KMS-11 (cell line): ENCODE data around the gene TSPAN16.

ENCODE experiments used
- H2AFZ ChIP-seq: fragments of 200-600 bp; sonication (generic); 2 replicates; pipeline ENCODE4 v1.6.1; 2016; ENCODE audit warnings: antibody characterized with exemption, mixed run types, low read depth
- H3K27ac ChIP-seq: fragments of 200-600 bp; sonication (generic); 2 replicates; pipeline ENCODE4 v1.6.1; 2016; ENCODE audit warnings: mild to moderate bottlenecking, mixed run types
- H3K27me3 ChIP-seq: fragments of 200-600 bp; sonication (generic); 2 replicates; pipeline ENCODE4 v1.6.1; 2017; ENCODE audit warnings: mild to moderate bottlenecking, low read depth, mixed run types, moderate library complexity; ENCODE audit not compliant: insufficient read depth
- H3K36me3 ChIP-seq: fragments of 200-600 bp; sonication (generic); 2 replicates; pipeline ENCODE4 v1.6.1; 2017; ENCODE audit warnings: mild to moderate bottlenecking, mixed run types; ENCODE audit not compliant: insufficient read depth
- H3K4me1 ChIP-seq: fragments of 200-600 bp; sonication (generic); 2 replicates; pipeline ENCODE4 v1.6.1; 2016; ENCODE audit warnings: mild to moderate bottlenecking, low read depth, mixed run types; ENCODE audit not compliant: poor library complexity, severe bottlenecking
- H3K4me2 ChIP-seq: fragments of 200-600 bp; sonication (generic); 2 replicates; pipeline ENCODE4 v1.7.0; 2016; ENCODE audit warnings: mild to moderate bottlenecking, mixed run types
- H3K4me3 ChIP-seq: fragments of 200-600 bp; sonication (generic); IDR thresholded peaks from 2 replicates; pipeline ENCODE4 v1.6.1; 2017; ENCODE audit warnings: low read depth, low read length, mixed read lengths; ENCODE audit not compliant: insufficient read depth
- H3K79me2 ChIP-seq: fragments of 200-600 bp; sonication (generic); 2 replicates; pipeline ENCODE4 v1.6.1; 2016; ENCODE audit warnings: low read depth, mixed run types; ENCODE audit not compliant: insufficient read depth
- H3K9ac ChIP-seq: fragments of 200-600 bp; sonication (generic); 2 replicates; pipeline ENCODE4 v1.6.1; 2016; ENCODE audit warnings: mild to moderate bottlenecking, mixed run types
- H4K20me1 ChIP-seq: fragments of 200-600 bp; sonication (generic); 2 replicates; pipeline ENCODE4 v1.6.1; 2016; ENCODE audit warnings: mild to moderate bottlenecking, mixed run types; ENCODE audit not compliant: insufficient read depth
- CTCF ChIP-seq: fragments of 200-600 bp; sonication (generic); conservative IDR thresholded peaks from 2 replicates; pipeline ENCODE4 v1.6.1; 2017; ENCODE audit warnings: low read depth, mild to moderate bottlenecking, antibody characterized with exemption, low read length, moderate library complexity, mixed read lengths

TSPAN16 gene

GRCh38 chr19:11286312-11286974 is 9.5 kb upstream of the TSPAN16 start:
- H4K20me1 ChIP-seq: no peaks in the 10 kb centered on the region
- H3K4me2 ChIP-seq: no peak overlapping the region
- H3K9ac ChIP-seq: no peak overlapping the region
- no peak for TF ChIP-seq CTCF
- H3K27me3 ChIP-seq: peaks cover 69% of the 10 kb centered on the region
- no peak overlapping the region for H3K4me3 ChIP-seq
- no peak overlapping the region for H2AFZ ChIP-seq
- H3K79me2 ChIP-seq: no peaks in the 10 kb centered on the region
- no peak overlapping the region for H3K27ac ChIP-seq
- no peaks in the 10 kb centered on the region for H3K36me3 ChIP-seq
- no peaks in the 10 kb centered on the region for H3K4me1 ChIP-seq

DNA sequence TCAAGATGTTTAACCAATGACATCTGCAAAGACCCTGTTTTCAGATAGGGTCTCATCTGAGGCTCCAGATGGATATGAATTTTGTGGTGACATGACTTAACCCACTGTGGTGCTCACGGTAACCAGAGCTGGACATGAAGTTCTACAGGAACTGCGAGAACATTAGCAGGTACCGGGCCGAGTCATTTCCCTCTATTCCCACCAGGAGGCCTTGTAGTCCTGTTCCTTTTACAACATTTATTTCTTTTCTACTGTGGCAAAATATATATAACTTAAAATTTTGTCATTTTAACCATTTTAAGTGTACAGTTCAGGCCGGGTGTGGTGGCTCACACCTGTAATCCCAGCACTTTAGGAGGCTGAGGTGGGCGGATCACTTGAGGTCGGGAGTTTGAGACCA is 7.6 kb upstream of the TSPAN16 start:
- no peaks in the 10 kb centered on the region for H3K36me3 ChIP-seq
- H2AFZ ChIP-seq: no peak overlapping the region
- no peak overlapping the region for H3K9ac ChIP-seq
- H3K79me2 ChIP-seq: no peaks in the 10 kb centered on the region
- peaks cover 8% of the 10 kb centered on the region for H3K4me1 ChIP-seq
- H4K20me1 ChIP-seq: no peaks in the 10 kb centered on the region
- no peak overlapping the region for H3K27ac ChIP-seq
- no peak overlapping the region for H3K4me2 ChIP-seq
- no peak overlapping the region for H3K4me3 ChIP-seq
- TF ChIP-seq CTCF: peak; percentile 35; the same call in 1 of the 2 replicates
- peaks cover 55% of the 10 kb centered on the region for H3K27me3 ChIP-seq

DNA sequence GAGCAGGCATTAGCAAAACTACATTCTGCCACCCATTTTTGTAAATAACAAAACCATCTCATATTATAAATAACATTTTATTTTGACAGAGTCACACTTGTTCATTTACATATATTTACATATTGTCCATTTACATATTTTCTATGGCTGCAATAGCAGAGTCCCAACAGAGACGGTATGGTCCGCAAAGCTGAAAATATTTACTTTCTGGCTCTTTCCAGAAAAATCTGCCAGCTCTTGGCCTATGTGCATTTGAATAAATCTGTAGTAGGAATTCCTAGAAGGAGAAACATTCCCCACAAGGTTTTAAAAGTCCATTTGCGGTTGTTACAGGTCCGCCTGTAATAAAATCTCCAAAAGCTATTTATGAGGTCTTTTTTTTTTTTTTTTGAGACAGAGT is 5.7 kb upstream of the TSPAN16 start:
- no peak overlapping the region for H3K9ac ChIP-seq
- no peak overlapping the region for H3K4me3 ChIP-seq
- peaks cover 38% of the 10 kb centered on the region for H3K27me3 ChIP-seq
- no peak overlapping the region for H2AFZ ChIP-seq
- H3K79me2 ChIP-seq: no peaks in the 10 kb centered on the region
- H4K20me1 ChIP-seq: no peaks in the 10 kb centered on the region
- no peak overlapping the region for H3K27ac ChIP-seq
- no peak overlapping the region for H3K4me2 ChIP-seq
- no peak for TF ChIP-seq CTCF
- peaks cover 15% of the 10 kb centered on the region for H3K4me1 ChIP-seq
- H3K36me3 ChIP-seq: no peaks in the 10 kb centered on the region

- Histone ChIP-seq H3K4me1 (peaks cover 15% of the 10 kb centered on the region), H3K4me3 (no peak overlapping the region), H2AFZ (no peak overlapping the region), H3K27me3 (peaks cover 26% of the 10 kb centered on the region; the same call in 1 of the 2 replicates), H3K4me2 (no peak overlapping the region), H3K36me3 (no peaks in the 10 kb centered on the region), H4K20me1 (no peaks in the 10 kb centered on the region), H3K79me2 (no peaks in the 10 kb centered on the region), H3K27ac (no peak overlapping the region), H3K9ac (no peak overlapping the region)
- no peak for TF ChIP-seq CTCF
Observed at GRCh38 chr19:11291415-11291814, 4.5 kb upstream of the TSPAN16 start.
